SU-DHL-6 (cell line): Measurements from ENCODE around the gene NLRP3.

Experiments used
- H2AFZ ChIP-seq: fragments of 200-600 bp; sonication (generic); 2 replicates; pipeline ENCODE4 v1.6.1; 2014; ENCODE audit warnings: low read depth, mild to moderate bottlenecking, moderate library complexity, mixed read lengths, antibody characterized with exemption, low read length; ENCODE audit not compliant: severe bottlenecking
- H3F3A ChIP-seq: fragments of 200-600 bp; shearing (Covaris generic); 2 replicates; pipeline ENCODE4 v1.6.0; 2016; ENCODE audit warnings: antibody characterized with exemption, mild to moderate bottlenecking; ENCODE audit not compliant: insufficient read depth
- H3K27ac ChIP-seq: fragments of 200-600 bp; sonication (generic); 2 replicates; pipeline ENCODE4 v1.5.1; 2016; ENCODE audit warnings: low read depth, mild to moderate bottlenecking, low read length, moderate library complexity, mixed read lengths
- H3K27me3 ChIP-seq: fragments of 200-600 bp; sonication (generic), shearing (Covaris generic); 2 replicates; pipeline ENCODE4 v1.6.0; 2014; ENCODE audit warnings: mild to moderate bottlenecking, low read length
- H3K36me3 ChIP-seq: fragments of 200-600 bp; sonication (generic); 2 replicates; pipeline ENCODE4 v1.6.1; 2014; ENCODE audit warnings: mild to moderate bottlenecking, low read length, mixed read lengths
- H3K4me2 ChIP-seq: fragments of 300-600, 200-600 bp; shearing (Covaris generic), sonication (generic); 2 replicates; pipeline ENCODE4 v1.6.0; 2014; ENCODE audit warnings: low read length, low read depth, mild to moderate bottlenecking; ENCODE audit not compliant: poor library complexity, severe bottlenecking
- H3K4me3 ChIP-seq: fragments of 200-600 bp; sonication (generic); 2 replicates; pipeline ENCODE4 v1.5.1; 2014; ENCODE audit warnings: antibody characterized with exemption, low read length, mild to moderate bottlenecking, mixed read lengths; ENCODE audit not compliant: insufficient read depth, poor library complexity, severe bottlenecking
- H3K79me2 ChIP-seq: fragments of 200-600 bp; sonication (generic); 2 replicates; pipeline ENCODE4 v1.6.1; 2014; ENCODE audit warnings: mild to moderate bottlenecking, low read length, moderate library complexity; ENCODE audit not compliant: insufficient read depth
- H3K9ac ChIP-seq: fragments of 200-600 bp; sonication (generic); 2 replicates; pipeline ENCODE4 v1.7.0; 2014; ENCODE audit warnings: mild to moderate bottlenecking, low read length
- H3K9me2 ChIP-seq: fragments of 200-600 bp; sonication (generic); replicated peaks from 2 replicates; pipeline ENCODE4 v1.6.1; 2014; ENCODE audit warnings: low read length; ENCODE audit not compliant: insufficient read depth
- H3K9me3 ChIP-seq: fragments of 200-600 bp; sonication (generic); 2 replicates; pipeline ENCODE4 v1.6.1; 2014; ENCODE audit warnings: low read length, mixed read lengths; ENCODE audit not compliant: insufficient read depth
- H4K20me1 ChIP-seq: fragments of 200-600 bp; sonication (generic); 2 replicates; pipeline ENCODE4 v1.6.1; 2014; ENCODE audit warnings: low read depth, mild to moderate bottlenecking, antibody characterized with exemption, low read length, moderate library complexity, mixed read lengths
- EZH2phosphoT487 ChIP-seq: fragments of 200-600 bp; sonication (generic), shearing (Covaris generic); conservative IDR thresholded peaks from 2 replicates; pipeline ENCODE4 v1.6.1; 2018; ENCODE audit warnings: mild to moderate bottlenecking, antibody characterized with exemption, low read length, moderate library complexity, mixed read lengths
- TF ChIP-seq, protein P1 (sequence below): fragments of 200-600 bp; sonication (generic); IDR thresholded peaks from one replicate; pipeline ENCODE4 v1.5.1; 2017; ENCODE audit warnings: antibody characterized with exemption, mild to moderate bottlenecking, low read length, moderate library complexity; ENCODE audit not compliant: insufficient read depth, poor library complexity, severe bottlenecking

Gene NLRP3

DNA sequence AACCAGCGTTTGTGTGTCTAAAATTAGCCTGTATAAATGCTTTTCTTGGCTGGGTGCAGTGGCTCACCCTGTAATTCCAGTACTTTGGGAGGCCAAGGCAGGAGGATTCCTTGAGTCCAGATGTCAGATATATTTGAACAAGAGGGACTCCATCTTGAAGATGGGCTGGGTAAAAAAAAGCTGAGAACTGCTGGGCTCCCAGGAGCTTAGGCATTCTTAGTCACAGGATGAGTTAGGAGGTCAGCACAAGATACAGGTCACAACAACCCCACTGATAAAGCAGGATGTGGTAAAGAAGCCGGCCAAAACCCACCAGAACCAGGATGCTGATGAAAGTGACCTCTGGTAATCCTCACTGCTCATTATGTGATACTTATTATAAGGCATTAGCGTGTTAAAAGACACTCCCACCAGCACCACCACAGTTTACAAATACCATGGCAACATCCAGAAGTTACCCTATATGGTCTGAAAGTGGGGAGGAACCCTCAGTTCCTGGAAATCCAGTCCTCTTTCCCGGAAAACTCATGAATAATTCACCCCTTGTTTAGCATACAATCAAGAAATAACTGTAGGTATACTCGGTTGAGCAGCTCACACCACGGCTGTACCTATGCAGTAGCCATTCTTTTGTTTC lies 48.1 kb upstream of the NLRP3 start:
- no peak for TF ChIP-seq EZH2phosphoT487
- TF ChIP-seq, protein P1, sequence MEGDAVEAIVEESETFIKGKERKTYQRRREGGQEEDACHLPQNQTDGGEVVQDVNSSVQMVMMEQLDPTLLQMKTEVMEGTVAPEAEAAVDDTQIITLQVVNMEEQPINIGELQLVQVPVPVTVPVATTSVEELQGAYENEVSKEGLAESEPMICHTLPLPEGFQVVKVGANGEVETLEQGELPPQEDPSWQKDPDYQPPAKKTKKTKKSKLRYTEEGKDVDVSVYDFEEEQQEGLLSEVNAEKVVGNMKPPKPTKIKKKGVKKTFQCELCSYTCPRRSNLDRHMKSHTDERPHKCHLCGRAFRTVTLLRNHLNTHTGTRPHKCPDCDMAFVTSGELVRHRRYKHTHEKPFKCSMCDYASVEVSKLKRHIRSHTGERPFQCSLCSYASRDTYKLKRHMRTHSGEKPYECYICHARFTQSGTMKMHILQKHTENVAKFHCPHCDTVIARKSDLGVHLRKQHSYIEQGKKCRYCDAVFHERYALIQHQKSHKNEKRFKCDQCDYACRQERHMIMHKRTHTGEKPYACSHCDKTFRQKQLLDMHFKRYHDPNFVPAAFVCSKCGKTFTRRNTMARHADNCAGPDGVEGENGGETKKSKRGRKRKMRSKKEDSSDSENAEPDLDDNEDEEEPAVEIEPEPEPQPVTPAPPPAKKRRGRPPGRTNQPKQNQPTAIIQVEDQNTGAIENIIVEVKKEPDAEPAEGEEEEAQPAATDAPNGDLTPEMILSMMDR, result no peak
- peaks cover 4% of the 10 kb centered on the region; the same call in 1 of the 2 replicates for H3K9me3 ChIP-seq
- no peaks in the 10 kb centered on the region for H3K36me3 ChIP-seq
- H3K9ac ChIP-seq, result no peak overlapping the region
- no peaks in the 10 kb centered on the region for H3K27me3 ChIP-seq
- H3K79me2 ChIP-seq, result no peaks in the 10 kb centered on the region
- no peak overlapping the region for H2AFZ ChIP-seq
- H3K4me3 ChIP-seq, result no peak overlapping the region
- no peaks in the 10 kb centered on the region for H4K20me1 ChIP-seq
- H3K9me2 ChIP-seq, result no peaks in the 10 kb centered on the region
- no peak overlapping the region for H3K27ac ChIP-seq
- H3K4me2 ChIP-seq, result no peak overlapping the region
- H3F3A ChIP-seq, result no peaks in the 10 kb centered on the region

DNA sequence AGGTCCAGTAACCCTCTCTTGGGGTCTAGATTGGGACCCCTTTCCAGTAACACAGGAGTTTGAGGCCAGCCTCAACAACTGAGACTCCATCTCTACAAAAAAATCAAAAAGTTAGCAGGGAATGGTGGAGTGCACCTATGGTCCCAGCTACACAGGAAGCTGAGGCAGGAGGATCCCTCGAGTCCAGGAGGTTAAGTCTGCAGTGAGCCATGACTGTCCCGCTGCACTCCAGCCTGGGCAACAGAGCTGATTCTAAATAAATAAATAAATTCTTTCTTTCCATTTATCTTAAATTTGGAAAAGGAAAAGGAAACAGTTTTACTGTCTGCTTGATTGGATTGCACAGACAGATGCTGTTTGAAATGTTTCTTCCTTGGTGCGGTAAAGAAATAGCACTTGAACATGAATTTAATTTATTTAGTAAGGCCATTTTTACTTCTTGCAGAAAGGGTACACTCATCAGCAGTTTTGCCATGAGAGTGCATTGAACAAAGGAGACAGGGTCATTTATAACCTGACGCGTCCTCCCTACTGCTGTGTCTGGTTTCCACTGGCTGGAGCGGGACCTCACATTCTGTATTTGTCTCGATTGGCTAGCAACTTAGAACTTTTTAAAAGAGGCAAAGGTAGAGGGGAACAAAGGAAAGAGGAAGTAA lies 47.4 kb upstream of the NLRP3 start:
- Histone ChIP-seq H3K9ac (no peak overlapping the region), H3F3A (no peaks in the 10 kb centered on the region)

DNA sequence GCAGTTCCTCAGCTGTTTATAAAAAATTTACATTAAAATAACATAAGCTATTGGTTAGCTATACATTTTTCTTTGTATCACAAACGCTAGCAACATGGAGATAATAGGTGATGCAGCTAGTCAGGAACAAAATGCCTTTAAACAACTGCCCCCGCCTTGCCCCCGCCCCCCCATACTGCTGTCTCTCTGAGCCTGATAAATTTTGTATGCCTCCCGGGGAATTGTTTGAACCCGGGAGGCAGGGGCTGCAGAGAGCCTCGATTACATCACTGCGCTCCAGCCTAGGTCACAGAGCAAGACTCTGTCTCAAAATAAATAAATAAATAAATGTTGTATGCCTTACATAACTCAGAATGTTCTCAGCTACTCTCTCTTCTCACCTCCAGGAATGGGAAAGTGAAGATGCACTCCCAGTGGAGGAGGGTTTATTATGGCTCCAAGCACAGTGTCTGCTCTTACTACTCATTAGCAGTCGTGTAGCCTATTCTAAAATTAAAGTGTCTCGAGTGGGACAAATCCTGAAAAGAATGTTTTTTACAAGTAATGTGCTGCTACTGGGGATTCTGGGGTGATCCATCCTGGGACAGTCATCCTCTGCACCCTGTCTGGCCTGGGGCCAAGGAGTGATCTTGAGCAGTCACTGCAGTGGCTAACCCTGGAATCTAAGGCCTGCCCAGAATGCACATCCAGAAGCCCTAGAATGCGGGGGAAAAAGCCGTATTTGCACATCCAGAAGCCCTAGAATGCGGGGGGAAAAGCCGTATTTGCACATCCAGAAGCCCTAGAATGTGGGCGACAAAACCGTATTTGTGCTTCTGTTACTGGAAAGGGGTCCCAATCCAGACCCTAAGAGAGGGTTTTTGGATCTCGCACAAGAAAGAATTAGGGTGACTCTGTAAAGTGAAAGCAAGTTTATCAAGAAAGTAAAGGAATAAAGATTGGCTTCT lies 44.9 kb upstream of the NLRP3 start:
- Histone ChIP-seq H2AFZ (no peak overlapping the region), H3K9me3 (no peaks in the 10 kb centered on the region), H3K9me2 (no peaks in the 10 kb centered on the region), H3K36me3 (no peaks in the 10 kb centered on the region), H3K9ac (no peak overlapping the region), H4K20me1 (no peaks in the 10 kb centered on the region), H3K4me2 (no peak overlapping the region), H3K27ac (no peak overlapping the region), H3K79me2 (no peaks in the 10 kb centered on the region), H3F3A (no peaks in the 10 kb centered on the region), H3K4me3 (no peak overlapping the region), H3K27me3 (no peaks in the 10 kb centered on the region)
- TF ChIP-seq EZH2phosphoT487, result no peak
- TF ChIP-seq, protein P1, result no peak

More for the DNA sequence above, 47.4 kb upstream of the NLRP3 start:
- Histone ChIP-seq H4K20me1 (no peaks in the 10 kb centered on the region), H3K9me2 (no peaks in the 10 kb centered on the region), H3K27ac (no peak overlapping the region), H3K9me3 (peaks cover 4% of the 10 kb centered on the region; the same call in 1 of the 2 replicates), H3K36me3 (no peaks in the 10 kb centered on the region), H3K27me3 (no peaks in the 10 kb centered on the region), H2AFZ (no peak overlapping the region), H3K4me3 (no peak overlapping the region), H3K79me2 (no peaks in the 10 kb centered on the region), H3K4me2 (no peak overlapping the region)
- no peak for TF ChIP-seq EZH2phosphoT487
- TF ChIP-seq, protein P1, result no peak
